ENCODE measurements around the gene PNMA6F.

PNMA6F gene

DNA sequence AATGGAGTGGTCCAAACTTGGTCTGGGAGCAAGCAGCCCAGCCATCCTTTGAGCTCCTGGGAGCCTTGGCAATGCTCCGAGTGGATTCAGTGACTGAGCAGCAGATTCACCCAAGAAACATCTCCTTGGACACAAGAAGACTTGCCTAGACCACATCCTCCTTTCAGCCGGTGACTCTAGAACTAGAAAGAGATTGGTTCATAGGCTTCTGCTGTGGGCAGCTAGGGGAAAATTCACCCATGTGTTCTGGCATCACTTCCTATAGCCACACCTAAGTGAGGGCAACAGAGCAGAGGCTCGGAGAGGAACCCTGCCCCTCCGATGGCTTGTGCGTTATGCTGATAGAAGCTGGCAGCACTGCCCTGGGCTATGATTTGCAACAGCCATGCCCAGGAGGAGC lies 28.4 kb upstream of the PNMA6F start:
- TF ChIP-seq, protein P1, sequence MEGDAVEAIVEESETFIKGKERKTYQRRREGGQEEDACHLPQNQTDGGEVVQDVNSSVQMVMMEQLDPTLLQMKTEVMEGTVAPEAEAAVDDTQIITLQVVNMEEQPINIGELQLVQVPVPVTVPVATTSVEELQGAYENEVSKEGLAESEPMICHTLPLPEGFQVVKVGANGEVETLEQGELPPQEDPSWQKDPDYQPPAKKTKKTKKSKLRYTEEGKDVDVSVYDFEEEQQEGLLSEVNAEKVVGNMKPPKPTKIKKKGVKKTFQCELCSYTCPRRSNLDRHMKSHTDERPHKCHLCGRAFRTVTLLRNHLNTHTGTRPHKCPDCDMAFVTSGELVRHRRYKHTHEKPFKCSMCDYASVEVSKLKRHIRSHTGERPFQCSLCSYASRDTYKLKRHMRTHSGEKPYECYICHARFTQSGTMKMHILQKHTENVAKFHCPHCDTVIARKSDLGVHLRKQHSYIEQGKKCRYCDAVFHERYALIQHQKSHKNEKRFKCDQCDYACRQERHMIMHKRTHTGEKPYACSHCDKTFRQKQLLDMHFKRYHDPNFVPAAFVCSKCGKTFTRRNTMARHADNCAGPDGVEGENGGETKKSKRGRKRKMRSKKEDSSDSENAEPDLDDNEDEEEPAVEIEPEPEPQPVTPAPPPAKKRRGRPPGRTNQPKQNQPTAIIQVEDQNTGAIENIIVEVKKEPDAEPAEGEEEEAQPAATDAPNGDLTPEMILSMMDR (IDR thresholded peaks at IDR 0.05): no peak
- peaks cover 10% of the 10 kb centered on the region for H3K36me3 ChIP-seq
- no peaks in the 10 kb centered on the region for H3K27me3 ChIP-seq
- no peak overlapping the region for H3K27ac ChIP-seq
- no peaks in the 10 kb centered on the region for H3K9me3 ChIP-seq
- H3K4me3 ChIP-seq (ENCODE audit: low read depth in 1 of 2, low read length in 1 of 2): no peak overlapping the region
- H3K4me1 ChIP-seq (ENCODE audit: control insufficient read depth in 1 of 2, insufficient read depth in 1 of 2, low read depth in 1 of 2, low read length in 1 of 2): no peaks in the 10 kb centered on the region

DNA sequence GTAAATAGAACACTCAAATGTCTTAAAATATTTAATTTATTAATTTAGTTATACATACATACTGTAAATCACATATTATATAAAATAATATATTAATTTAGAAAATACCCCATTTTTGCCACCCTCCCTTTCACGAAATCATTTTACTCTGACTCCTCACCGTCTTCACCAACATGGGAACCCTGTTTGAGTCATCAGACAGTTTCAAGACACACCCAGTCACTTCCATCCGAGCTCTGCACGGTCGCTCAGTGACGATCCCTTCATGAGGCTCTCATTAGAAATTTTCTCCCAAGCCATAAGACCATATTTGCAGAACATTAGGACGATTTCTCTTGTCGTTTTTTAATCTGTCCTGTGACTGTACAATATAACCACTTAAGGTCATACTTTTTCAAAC lies 26.9 kb upstream of the PNMA6F start:
- no peaks in the 10 kb centered on the region for H3K27me3 ChIP-seq
- peaks cover 10% of the 10 kb centered on the region for H3K36me3 ChIP-seq
- no peaks in the 10 kb centered on the region for H3K4me1 ChIP-seq (ENCODE audit: control insufficient read depth in 1 of 2, insufficient read depth in 1 of 2, low read depth in 1 of 2, low read length in 1 of 2)
- H3K27ac ChIP-seq: no peak overlapping the region
- H3K4me3 ChIP-seq (ENCODE audit: low read depth in 1 of 2, low read length in 1 of 2): no peak overlapping the region
- no peaks in the 10 kb centered on the region for H3K9me3 ChIP-seq
- TF ChIP-seq, protein P1 (IDR thresholded peaks at IDR 0.05): no peak

DNA sequence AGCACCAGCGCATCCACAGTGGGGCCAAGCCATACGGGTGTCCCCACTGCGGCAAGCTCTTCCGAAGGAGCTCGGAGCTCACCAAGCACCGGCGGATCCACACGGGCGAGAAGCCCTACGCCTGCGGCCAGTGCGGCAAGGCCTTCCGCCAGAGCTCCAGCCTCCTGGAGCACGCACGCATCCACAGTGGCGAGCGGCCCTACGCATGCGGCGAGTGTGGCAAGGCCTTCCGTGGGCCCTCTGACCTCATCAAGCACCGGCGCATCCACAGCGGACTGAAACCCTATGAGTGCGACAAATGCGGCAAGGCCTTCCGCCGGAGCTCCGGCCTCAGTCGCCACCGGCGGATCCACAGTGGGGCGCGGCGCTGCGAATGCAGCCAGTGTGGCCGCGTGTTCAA lies 26.0 kb upstream of the PNMA6F start:
- Histone ChIP-seq H3K9me3 (no peaks in the 10 kb centered on the region), H3K36me3 (peaks cover 10% of the 10 kb centered on the region), H3K4me1 (ENCODE audit: control insufficient read depth in 1 of 2, insufficient read depth in 1 of 2, low read depth in 1 of 2, low read length in 1 of 2) (no peaks in the 10 kb centered on the region), H3K4me3 (ENCODE audit: low read depth in 1 of 2, low read length in 1 of 2) (no peak overlapping the region), H3K27ac (no peak overlapping the region), H3K27me3 (no peaks in the 10 kb centered on the region)
- TF ChIP-seq, protein P1 (IDR thresholded peaks at IDR 0.05): no peak

DNA sequence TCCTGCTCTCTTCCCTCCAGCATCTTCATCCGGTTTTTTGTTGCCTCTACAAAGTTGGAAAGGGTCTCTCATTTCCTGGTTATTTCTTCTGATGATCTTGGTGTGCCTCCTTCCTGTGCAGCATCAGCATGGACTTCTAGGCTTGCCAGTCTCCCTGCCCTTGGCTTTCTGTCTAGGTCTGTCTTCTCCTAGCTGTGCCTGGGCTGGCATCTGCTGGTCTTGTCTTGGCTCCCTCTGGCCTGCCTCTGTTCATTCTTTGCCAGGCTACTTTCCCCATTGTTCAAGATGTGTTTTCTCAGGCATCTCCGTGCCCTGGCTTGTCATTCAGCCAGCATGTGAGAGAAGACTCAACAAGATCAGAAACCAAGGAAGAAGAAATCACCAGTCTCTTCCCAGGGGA lies 22.1 kb upstream of the PNMA6F start:
- Histone ChIP-seq H3K27me3 (no peaks in the 10 kb centered on the region), H3K9me3 (no peaks in the 10 kb centered on the region)

DNA sequence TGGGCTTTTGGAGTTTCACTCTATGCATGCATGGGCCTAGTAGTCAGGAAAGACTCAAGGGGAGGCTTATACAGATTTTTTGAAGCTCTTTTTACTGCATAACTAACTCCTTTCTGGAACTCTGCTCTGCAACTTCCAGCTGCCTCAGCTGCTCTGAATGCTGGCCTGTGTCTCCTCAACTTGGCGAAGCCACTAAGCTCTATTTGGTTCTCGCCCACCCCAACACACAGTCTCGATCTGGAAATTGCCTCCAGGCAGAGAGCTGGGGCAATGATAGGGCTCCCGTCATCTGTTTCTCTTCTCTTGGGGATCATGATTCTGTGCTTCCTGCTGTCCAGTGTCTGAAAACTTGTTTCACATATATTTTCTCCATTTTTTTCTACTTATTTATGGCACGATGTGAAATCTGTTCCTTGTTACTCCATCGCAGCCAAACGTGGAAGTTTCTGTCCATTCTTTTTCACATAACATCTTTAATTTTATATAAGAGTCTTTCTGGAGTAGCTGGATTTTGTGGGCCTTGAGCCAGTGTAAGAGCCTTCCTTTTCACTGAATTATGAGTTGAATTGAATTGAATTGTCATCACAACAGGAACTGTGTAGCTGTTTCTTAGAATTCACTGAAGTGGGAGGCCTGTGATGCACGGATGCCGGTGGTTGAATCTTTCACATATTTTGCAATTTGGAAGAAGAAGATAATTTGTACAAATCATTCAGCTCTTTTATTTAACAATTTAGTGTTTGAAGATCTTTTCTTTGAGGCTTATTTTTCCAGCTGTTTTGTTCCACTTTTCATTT lies 21.4 kb upstream of the PNMA6F start:
- Histone ChIP-seq H3K27ac (no peak overlapping the region), H3K4me3 (ENCODE audit: low read depth in 1 of 2, low read length in 1 of 2) (no peak overlapping the region), H3K36me3 (peaks cover 8% of the 10 kb centered on the region), H3K9me3 (no peaks in the 10 kb centered on the region), H3K4me1 (ENCODE audit: control insufficient read depth in 1 of 2, insufficient read depth in 1 of 2, low read depth in 1 of 2, low read length in 1 of 2) (peaks cover 0 to 6% of the 10 kb centered on the region in 2 experiments), H3K27me3 (no peaks in the 10 kb centered on the region)
- TF ChIP-seq, protein P1 (IDR thresholded peaks at IDR 0.05): no peak

More for the DNA sequence above, 22.1 kb upstream of the PNMA6F start:
- Histone ChIP-seq H3K36me3 (peaks cover 10% of the 10 kb centered on the region), H3K4me3 (ENCODE audit: low read depth in 1 of 2, low read length in 1 of 2) (no peak overlapping the region), H3K27ac (no peak overlapping the region), H3K4me1 (ENCODE audit: control insufficient read depth in 1 of 2, insufficient read depth in 1 of 2, low read depth in 1 of 2, low read length in 1 of 2) (peaks cover 0 to 5% of the 10 kb centered on the region in 2 experiments)
- TF ChIP-seq, protein P1 (IDR thresholded peaks at IDR 0.05): no peak

Data from neutrophil (primary cell).